HG02884 (cell line): ENCODE data around the gene LPO.

Experiments
- ATAC-seq: cut with Tn5 transposase; IDR thresholded peaks from one replicate; pipeline ENCODE4 v1.9.1; 2021; ENCODE audit warnings: mild to moderate bottlenecking, moderate library complexity; ENCODE audit not compliant: unreplicated experiment

Gene LPO

DNA sequence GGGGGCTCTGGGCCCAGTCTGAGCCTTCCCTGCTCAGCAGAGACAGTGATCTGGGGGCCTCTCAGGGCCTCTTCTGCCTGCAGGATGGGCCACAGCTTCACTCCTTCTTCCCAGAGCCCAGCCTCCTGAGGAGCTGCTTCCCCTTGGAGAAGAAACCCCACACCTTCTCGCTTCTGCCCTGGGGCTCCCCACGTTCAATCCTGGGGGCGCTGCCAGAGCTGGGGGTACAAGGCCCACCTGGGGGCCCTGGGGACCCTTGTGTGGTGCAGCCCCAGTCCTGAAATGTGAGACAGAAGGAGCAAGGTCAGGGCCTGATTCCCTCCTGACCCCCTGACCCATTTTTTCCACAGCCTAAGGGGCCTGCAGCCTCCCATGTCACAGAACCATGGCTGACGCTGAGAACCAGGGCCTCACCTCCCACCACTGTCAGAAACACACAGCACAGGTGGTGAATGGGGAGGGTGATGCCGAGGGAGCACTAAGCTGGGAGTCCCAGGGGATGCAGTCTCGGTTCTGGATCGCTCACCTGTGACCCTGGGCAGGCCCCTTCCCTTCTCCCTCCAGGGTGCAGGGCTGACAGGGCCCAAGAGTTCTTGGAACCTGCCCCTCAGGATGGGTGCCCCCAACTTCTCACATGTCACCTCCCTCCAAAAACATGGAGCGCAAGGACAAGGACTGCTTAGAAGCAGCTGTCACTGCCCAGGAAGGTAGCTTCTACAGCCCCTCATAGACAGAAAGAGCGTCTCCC is 64.0 kb downstream of the LPO start:
- no peak for ATAC-seq

DNA sequence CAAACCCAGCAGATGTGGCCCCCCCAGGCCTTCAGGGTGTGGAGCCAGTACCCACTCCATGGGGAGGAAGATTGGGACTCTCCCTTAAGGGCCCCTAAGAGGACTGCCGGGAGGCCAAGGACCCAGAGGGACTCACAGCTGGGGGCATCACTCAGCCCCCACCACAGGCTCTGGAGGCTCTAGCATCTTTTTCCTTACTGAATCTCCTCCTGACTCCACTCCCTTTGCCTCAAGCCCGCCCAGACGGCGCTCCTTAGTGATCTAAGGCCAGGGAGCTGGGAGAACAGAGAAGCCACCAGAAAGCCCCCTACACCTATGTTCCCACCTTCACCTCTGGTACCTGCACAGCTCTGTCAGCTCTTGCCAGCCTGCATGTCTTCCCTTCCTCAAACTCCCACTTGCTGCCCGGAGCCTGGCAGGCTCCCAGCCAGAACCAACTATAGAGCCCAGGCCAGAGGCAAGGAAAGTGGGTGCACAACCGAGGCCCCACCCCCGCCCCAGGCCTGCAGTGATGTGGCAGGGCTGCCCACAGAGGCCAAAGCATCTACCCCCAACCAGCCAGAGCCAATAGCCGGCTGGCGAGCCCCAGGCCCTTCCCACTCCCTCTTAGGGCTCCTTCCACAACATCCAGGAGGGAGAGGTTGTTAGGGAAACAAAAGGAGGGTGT is 64.7 kb downstream of the LPO start:
- no peak for ATAC-seq

DNA sequence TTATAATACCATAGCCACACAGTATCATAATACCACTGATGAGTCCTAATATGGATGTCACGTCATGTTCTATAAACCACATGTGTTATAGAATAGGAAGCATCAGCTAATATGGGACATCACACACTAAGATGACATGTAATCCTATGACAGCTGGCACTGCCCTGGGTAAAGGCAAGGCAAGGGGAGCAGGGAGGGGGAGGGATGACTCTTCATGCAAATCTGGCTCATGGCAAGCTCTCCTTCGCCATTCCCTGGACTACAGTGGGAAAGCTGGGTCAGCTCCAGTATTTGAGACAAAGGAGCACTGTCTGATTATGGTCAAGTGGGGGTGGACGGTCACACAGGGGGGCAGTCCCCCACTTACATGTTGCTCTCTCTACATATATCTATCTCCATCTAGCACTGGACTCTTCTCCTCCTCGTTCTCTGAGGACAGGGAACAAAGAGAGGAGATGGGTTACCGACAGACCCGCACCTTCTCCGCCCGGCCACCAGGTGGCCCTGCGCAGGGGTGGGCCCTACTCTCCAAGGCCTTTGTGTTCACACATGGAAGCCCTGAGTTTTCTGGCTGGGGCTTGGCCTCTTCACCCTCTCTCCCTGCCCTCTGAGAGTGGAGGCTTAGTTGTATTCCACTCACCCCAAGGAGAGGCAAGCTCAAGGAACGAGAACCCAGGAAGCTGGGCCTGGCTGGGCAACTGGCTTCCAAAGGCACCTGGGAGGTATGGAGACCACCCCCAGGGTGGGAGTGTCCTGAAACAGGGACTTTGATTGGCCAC is 65.8 kb downstream of the LPO start:
- ATAC-seq, result no peak

DNA sequence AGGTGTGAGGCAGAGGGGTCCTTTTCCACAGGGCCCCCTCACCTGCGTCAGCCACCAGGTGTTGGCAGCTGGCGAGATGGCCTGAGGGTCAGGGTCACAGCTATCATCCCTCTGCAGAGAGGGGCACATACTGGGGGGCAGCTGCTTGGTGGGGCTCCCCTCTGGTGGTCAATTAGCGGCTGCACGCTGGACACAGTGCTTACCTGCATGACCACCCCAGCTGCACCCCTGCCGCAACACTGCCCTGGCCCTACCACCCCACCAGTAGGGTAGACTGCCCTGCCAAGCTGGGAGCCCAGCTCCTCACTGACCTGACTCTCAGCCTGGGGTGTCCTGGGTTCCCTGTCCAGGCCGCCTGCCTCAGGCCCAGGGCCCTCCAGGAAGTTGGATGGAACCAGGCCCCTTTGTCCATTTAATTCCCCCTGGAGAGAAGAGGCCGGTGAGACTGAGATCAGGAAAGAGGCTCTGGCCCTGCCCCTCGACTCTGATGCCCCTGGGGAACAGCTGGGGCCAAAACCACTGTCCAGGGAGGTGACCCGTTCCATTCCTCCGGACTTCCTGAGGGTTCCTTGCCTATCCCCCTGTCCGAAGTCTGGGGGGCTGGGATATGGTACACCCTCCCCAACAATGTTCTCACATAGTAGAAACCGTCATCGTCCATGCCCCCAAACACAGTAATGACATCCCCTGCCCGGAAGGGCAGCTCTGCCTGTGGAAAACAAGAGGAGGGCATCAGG is 66.5 kb downstream of the LPO start:
- no peak for ATAC-seq

DNA sequence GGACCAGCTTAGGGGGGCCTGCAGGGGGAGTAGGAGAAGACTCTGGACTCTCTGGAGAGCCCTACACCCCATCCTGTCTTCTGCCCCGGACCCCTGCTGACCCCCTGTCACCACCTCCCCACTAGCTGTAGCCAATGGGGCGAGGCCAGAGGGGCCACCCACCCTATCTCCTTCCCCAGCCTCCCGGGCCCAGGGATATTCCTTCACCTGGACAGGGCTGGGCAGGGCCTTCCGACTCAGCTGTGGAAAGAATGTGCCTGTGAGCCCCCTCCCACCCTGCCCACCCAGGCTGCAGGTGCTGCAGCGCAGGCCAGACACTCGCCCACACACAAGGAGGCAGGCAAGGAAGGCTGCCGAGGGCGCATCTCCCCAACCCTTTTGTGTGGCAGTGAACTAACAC is 67.2 kb downstream of the LPO start:
- ATAC-seq, result no peak

DNA sequence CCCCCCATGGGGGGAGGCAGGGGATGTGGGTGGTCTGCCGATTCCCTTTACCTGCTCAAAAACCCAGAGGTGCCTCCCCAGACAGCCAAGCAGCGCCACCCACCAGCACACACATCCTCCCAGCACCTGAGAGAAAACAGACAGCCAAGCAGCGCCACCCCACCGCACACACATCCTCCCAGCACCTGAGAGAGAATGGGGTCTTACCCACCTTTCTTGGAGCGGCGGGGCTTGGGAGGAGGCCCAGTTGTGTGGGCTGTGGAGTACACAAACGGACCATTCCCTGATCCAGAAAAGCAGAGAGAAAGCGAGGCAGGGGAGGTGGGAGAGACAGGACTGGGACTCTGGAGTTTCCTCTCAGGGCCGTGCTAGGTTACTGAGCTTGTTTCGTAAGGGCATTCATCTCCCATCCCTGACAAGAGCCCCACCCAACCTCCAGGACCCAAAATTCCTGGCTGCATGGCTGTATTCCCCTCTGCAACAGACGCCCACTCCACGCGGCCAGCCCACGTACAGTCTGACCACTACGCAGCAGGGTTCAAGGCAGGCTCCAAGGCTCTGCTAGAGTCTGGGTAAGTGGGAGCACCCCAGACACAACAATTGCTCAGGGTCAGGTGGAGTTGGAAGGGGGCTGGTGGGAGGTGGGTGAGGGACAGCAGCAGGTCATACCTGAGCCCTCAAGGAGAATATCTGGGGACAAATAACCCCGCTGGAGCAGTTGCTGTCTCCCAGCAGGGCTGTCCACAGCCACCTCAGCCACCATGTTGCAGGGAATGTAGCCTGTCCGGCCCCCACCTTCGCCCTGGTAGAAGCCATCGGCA is 68.0 kb downstream of the LPO start:
- no peak for ATAC-seq

DNA sequence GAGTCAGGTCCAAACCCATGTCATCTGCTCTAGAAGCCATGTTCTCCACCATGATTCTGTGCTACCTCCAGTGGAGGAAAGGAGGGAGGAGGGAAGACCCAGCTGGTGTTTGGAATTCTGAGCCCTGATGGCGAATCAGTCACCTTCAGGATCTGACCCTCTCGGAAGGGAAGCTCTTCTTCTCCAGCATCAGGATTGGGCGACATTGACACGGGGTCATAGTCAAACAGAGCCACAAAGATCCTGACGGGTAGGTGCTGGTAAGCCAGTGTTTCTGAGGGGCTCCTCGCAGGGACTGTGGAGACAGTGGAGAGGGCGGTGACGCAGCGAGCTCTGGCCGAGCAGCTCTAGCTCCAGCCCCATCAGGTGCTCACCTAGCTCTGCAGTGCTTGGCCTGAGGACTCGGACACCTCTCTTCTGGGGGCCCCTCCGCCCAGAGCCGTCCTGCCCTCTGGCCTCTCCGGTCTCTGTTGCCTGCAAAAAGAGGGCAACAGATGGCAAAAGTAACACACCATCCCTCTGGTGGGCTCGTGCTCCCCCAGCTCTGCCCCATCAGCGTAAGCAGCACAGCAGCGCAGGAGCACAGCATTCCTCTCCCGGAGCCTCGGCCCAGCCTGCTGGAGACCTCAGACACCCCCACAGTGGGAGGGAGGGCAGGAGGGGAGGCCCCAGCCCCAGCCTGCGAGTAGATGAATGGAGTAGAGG is 69.2 kb downstream of the LPO start:
- ATAC-seq, result no peak

DNA sequence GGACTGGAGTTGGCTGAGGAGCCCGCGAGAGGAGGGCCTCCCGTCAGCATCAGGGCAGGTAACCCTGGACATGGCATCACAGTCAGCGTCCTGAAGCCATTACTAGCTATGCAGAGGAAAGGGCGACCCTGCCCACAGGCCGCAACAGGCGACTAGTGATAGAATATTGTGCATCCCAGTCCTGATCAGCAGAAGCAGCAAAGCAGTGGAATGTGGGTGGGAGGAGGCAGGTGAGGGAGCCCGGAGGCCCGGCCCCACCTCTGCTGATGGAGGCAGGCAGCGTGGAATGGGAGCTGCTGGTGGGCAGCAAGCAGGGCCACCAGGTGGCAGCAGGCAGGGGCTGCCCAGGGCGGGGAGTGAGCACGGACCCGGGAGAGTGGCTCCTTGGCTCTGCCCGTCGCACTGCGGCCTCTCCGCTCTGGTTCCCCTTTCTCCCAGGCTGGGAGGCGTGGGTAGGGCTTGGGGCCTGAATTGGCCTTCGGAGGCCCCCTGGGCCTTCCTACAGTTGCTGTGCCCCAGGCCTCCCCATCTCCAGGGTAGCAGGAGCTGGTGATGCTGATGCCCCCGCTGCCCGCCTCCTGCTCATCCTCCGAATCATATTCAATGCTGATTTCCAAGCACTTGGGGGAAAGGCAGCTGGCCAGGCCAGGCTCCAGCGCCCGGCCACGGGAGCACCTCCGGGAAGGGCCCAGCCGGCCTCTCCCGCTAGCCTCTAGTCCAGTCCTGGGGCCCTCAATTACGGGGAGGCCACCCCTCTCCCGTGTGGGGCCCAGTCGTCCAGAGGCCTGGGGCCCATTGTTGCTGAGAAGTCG is 70.0 kb downstream of the LPO start:
- no peak for ATAC-seq

DNA sequence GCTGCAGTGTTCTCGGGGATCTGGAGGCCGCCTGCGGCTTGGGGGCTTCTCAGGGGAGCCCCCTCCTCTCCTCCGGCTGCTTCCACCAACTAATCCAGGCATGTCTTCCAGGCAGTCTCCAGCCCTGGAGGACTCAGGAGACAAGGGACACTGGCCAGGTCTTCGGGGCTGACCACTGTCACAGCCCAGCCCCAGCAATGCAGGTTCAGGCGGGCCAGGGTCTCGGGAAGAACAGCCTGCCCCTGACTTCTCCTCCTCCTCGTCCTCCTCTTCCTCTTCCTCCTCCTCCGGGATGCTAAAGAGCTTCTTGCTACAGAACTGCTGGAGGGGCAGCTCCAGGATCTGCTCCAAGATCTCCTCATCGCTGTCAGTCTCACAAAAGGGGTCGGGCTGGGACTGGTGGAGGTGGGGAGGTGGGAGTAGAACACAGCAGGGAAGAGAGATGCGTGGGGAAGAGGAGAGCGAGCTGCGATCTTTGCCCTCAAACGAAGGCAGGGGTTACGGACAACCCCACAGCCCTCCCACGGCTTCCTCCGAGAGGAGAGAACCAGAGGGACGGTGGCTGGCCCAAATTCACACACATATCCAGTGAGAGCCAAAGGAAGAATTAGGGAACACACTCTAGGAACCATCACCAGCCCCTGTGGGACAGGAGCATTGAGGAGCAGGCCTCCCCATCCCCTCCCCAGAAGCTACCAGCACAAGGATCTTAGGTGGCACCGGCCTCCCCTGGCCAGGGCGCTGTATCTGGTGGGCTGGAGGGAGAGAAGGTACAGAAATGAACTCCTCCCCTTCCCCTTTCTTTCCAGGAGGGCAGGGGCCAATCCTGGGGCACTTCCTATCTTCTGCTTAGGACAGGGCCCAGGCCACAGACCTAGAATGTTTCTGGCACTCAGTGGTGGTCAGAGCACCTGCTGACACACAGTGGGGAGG is 70.9 kb downstream of the LPO start:
- no peak for ATAC-seq

DNA sequence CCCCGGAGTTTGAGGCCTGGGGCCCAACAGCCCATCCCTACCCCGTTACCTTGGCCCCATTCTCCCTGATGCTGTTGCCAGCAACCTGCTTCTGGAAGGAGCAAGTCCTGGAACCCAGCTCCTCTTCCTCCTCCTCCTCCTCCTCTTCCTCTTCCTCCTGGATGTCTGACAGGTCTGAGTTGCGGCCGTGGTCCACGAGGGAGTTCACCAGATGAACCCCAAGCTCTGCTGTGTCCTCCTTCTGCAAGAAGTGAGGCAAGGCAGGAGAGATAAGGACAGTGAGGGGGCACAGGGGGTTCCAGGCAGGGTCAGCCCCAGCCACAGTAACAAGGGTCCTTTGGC is 71.5 kb downstream of the LPO start:
- ATAC-seq, result no peak

DNA sequence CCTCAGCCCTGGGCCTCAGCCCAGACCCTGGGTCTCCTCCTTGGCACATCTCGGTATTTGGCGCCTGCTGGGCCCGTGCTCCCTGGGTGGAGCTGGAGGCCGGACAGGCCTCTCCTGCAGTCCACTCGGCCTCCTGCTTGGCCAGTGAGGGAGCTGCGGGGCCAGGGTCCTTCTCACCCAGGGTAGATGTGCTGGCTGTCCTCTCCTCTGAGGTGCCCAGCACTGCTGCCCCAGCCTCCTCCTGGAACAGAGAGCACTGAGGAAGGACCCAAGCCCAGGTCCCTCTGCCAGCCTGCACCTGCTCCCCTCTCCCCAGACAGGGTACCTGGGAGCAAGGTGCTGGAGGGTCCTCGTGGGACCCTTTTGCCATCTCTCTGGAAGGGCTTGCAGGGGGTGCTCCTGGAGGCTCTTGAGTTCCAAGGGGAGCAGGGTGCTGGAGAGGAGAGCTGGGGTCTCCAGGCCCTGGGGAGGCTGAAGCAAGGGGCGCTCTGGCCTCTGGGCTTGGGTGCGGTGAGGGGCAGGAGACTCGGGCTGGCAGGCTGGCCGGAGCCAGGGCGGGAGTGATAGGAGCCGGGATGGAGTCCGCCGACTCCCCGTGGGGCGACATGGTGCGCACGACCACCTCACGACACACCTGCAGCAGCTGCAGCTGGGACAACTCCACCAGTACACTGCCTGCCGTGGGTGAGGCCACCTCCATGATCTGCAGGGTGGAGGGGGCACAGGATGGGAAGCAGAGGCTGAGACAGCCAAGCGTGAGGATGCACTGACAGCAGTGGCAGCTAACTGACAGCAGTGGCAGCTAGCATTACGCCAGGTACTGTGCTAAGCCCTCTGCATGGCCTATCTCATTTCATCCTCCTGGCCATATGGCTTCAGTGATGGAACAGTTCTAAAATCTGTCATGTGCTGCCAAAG is 72.4 kb downstream of the LPO start:
- ATAC-seq, result no peak

DNA sequence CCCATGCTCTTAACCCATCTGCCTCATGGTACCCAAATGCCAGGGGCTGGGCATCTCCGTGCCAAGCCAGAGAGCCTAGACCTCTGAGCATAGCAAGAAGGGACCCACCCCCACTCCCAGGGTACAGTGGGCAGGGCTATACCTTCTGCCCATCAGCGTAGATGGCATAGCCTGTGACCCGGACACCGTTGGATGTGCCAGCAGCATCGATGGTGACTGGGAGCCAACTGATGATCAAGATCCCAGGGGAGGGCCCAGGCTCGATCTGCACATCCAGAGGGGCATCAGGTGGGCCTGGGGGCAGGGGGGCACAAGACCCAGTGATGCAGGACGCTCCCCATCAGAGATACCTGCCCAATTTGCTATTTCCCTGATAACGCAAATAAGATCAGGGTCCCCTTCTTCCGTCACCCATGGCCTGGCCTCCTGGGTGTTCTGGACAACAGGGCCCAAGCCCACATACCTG is 73.1 kb downstream of the LPO start:
- ATAC-seq, result no peak

DNA sequence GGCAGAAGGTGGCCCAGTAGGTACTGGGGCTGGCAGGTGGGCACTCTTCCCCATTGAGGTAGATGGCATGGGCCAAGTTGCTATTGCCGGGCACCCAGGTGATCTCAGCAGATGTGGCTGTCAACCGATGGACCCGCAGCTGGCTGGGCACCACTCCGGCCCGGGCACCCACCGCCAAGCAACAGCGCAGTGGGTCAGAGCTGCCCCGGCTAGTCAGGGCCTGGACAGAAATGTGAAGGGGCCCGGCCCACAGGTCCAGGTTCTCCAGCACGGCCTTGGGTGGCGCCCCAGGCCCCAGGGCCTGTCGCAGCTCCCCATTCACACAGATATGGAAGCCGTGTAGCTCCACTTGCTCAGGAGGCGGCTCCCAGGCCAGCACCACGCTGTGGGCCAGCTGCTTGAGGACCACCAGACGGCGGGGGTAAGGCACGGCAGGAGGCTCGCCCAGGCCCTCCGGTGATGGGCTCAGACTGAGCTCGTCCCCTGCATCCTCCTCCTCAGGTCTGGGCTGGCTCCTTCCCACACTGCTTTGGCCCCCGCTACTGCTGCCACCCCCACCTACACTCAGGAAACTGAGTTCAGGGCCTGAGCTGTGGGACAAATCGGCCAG is 73.7 kb downstream of the LPO start:
- no peak for ATAC-seq

DNA sequence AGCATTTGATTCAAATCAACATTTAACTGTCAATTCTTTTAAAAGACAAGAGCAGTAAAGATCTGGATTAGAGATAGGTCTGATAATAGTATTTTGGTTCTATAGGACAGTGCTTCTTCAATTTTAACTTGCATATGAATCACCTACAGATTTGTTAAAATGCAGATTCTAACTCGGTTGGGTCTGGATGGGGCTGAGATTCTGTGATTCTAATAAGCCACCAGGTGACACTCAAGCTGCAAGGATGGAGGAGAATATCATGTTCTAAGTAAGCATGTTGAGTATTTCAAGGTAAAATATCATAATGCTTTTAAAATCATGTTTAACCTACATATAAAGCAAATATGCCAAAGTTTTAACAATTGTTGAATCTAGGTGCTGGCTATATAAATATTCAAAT is 74.4 kb downstream of the LPO start:
- ATAC-seq, result no peak

DNA sequence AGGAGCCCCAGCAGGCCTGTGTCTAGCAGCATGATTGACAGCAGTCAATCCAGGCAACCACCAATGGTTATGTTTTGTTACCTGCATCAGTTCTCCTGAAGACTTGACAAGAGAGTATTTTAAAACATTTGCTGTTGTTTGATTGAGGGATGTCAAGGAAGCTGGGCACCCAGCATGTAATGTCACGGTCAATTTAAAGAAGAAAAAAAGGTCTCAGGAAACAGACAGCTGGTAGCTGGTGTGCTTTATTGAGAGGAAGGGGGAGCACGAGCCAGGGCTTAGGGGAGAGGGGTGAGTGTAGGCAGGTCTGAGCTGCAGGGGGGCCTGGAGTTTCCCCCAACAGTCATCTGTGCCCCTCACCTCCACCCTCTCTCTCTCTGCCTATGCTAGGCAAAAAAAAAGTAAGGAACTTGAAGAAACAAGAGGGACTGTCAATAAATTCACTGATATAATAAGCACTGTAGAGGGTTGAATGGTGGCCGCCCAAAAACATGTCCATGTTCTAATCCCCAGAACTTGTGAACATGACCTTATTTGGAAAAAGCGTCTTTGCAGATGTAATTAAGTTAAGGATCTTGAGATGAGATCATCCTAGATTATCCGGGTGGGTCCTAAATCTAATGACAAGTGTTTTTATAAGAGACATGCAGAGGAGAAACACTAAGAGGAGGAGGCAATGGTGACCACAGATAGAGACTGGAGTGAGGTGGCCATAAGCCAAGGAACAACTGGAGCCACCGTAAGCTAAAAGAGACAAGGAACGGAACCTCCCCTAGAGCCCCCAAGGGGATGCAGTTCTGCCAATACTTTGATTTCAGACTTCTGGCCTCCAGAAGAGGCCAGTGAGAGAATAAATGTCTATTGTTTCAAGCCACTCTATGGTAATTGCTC is 75.7 kb downstream of the LPO start:
- no peak for ATAC-seq

DNA sequence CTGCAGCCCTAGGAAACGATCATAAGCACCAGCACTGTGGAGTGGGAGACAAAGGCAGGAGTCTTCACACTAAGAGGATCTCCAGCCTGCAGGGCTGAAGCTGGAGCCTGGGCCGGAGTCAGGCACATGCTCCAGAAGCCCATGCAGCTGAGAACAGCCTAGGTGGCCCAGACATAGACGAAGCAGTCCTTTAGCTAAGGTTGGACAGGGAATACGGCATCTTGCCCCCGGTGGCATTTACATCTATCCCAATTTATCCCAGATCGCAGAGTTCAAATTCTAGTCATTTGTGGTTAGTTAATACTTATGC is 76.3 kb downstream of the LPO start:
- ATAC-seq, result no peak
